ELR (cell line): ENCODE results near the gene CCL27.
A peak's percentile ranks its signal among the peaks of the same experiment; 100 is the strongest.

ENCODE experiments used
- DNase-seq: peaks from one replicate; pipeline ENCODE4 v3.0.0-alpha.2; 2015; ENCODE audit warnings: low read depth

The CCL27 gene, protein sequence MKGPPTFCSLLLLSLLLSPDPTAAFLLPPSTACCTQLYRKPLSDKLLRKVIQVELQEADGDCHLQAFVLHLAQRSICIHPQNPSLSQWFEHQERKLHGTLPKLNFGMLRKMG

DNA sequence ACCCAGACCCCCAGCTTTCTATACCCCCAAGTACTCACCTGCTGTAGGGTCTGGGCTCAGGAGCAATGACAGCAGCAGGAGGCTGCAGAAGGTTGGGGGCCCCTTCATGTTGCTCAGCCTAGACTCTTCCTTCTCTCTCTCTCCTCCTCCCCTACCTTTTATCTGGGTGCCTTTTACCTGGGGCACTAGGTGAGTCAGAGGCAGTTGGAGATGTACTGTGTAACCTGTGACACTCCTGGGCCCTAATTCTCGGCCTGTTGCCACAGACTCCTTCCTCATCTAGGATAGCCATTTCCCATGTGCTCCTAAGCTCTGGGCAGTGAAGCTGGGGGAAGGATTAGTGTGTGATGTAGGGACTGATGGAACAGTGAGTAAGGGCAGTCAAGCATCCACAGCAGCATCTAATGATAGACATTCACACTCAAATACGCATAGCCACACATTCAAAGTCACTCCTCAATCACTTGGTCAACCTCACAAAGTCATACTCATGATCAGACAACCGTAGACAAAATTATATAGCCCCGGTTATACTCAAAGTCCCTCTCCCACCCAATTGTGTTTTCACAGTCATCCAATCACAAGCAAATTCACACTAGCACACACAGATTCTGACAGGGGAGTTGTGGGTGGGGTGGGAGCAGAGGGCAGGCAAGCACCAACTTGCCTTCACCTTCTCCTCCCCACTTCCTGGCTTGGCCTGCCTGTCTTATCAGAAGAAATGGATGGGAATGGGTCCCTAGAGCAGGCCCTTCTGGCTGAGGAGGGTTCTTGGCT is at the start of gene CCL27:
Gene CCL27 (minus strand): TSS at position 132 of the 777 bp plus-strand sequence. CDS start 24 bp downstream, at position 108.
- no peak for DNase-seq

DNA sequence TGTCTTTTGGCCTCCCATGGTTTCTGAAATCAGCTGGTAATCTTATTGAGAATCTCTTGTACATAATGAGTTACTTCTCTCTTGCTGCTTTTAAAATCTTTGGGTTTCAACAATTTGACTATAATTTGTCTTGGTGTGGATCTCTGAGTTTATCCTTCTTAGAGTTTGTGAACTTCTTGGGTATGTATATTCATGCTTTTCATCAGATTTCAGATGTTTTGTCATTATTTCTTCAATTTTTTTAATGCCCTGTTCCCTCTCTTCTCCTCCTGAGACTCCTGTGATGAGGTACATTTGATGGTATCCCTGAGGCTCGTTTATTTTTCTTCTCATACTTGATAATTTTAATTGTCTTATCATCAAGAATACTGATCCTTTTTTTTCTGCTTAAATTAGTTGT is 49.7 kb upstream of the CCL27 start:
- no peak for DNase-seq

DNA sequence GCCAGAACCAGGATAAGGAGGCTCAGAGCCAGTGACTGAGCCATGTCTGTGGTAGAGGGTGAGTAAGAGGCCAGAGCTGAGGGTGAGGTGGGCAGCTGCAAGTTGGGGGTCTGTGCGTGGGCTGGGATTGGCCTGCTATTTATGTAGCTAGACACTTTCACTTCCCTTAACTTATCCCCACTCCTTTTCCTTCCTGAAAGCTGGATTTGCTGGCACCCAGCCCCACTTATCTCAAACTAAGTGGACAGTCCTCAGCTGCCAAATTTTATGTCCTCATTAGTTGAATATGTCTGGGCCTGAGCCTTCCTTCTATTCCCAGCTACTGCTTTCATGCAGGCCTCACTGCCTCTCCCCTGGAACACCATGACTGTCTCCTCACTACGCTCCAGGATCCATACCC is 47.6 kb upstream of the CCL27 start, which contains the start of gene CCL21:
Gene CCL21 (minus strand): TSS at position 114 of the 400 bp plus-strand sequence. CDS start 70 bp downstream, at position 44.
- no peak for DNase-seq

DNA sequence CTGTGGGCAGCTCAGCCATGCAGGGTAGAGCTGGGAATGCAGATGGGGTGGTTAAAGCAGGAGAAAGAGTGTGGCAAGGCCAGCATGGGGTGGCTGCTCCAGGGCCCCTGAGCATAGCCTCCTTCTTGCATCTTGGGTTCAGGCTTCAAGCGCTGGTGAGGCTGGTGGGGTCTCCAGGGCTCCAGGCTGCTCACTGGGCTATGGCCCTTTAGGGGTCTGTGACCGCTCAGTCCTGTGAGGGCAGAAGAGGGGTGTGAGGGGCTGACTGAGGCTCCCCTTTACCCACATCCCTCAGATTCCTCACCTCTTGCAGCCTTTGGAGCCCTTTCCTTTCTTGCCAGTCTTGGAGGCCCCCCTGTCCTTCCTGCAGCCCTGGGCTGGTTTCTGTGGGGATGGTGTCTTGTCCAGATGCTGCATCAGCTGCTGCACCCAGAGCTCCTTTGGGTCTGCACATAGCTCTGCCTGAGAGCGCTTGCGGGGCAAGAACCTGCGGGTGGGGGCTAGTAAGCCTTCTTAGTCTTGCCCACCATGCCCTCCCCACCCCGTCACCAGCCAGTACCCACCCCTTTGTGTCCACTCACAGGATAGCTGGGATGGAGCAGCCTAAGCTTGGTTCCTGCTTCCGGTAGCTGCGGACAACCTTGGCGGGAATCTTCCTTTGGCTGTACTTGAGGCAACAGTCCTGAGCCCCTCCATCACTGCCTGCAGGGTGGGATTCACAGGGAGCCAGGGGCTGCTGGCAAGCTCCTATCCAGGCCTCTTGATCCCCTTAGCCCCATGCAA is 46.9 kb upstream of the CCL27 start:
- no peak for DNase-seq

DNA sequence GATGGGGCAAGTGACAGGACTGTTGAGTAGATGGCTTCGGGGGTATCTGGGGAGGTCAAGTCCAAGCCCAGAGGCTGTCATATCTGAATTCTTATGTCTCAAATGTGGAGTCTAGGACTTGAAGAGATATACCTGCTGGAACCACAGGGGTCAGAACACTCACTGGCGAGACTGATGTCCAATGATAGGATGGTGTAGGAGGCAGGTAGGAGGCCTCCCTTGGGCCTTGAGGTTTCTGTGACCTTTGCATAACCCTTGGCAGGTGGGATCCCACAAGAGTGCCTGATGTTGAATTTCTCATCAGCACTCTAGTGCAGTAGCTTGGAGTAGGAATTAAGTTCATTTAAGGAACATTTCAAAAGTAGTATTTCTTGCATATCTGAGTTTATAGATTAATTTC is 44.7 kb upstream of the CCL27 start:
- DNase-seq: no peak

DNA sequence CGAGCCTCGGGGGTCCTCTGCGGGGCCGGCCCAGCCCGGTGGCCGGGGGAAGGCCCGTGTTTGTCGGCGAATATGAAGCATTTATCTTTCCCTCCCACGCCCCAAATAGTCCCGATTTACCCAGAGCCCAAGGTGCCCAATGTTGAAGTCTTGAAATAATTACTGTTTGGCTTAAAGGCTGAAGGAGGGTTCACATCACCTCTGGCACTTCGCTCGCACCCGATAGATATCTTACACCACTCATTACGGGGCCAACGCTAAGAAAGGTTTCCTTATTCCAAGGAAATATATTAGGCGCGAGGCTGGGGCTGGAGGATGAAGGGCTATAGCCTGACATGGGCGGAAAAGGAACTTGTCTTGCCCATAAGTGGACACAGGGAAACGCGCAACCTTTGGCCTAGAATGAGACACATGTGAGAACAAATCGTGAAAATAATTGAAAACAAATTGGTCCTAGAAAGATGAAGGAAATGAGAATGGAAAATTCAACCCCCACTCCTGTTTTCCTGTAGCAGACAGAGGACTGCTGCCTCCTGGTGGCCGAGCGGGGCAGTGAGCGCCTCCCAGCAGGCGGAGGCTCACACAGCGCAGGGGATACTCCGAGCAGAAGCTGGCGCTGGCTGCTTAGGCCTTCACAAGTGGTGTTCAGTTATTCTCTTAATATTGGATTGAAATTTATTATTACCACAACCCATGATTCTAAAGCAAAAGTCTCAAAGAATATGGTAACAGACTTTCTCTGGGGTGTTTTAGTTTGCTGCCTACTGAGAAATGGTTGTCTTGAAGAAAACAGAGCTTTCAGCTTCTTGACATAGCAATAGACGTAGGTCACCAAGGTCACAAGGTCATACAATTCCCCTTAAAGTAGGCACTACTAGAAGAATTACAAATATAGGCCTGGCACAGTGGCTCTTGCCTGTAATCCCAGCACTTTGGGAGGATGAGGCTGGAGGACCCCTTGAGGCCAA is 39.6 kb upstream of the CCL27 start:
- peak; percentile 79 for DNase-seq

DNA sequence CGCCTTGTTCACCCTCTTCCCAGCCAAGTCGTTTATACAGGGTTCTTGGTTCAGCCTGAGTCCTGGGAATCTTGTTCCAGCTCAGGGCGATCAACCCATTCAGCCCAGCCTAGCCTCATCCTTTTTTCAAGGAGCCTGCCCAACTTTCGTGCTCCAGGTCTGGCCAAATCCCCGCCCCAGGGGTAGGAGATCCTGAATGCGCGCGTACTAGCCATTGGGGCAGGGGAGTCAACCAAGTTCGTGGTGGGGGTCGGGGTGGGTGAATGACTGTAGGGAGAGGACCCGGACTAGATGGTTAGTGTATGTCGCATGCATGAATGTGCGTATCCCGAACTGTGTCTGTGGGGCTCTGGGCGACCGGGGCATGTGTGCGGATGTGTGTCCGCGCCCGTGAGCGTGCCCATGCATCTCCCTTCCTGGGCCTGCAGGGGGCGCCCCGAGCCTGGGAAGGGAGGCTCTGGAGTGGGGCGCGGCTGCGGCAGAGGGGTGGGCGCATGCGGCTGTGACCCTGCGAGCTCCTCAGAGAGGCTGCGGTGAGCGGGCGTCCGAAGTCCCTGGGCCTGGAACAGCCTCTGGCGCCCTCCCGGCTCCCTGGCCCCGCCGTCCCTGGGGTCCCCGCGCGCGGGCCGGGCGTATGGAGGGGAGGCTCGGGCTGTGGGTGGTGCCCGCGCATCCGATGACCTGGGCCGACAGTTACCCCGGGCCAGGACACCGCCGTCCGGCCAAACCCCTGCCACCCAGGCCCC is 38.7 kb upstream of the CCL27 start:
- peak; percentile 65 for DNase-seq

DNA sequence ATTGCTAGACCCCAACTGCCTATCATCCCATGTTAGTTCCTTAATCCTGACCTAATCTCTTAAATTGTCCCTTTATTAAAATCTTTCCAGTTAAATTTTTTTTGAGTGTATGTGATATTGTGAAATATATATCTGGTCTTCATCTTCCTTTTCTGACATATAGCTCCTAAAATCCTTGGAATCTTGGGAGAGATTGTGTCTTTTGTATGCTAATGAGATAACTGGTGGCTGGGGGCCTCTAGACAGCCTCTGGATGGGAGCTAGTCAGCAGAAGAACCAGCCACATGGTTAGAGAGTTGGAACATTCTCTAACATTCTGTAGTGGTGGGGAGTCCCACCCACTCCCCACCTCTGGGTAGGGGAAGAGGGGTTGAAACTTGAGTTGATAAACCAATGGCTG is 32.4 kb upstream of the CCL27 start:
- DNase-seq: no peak

DNA sequence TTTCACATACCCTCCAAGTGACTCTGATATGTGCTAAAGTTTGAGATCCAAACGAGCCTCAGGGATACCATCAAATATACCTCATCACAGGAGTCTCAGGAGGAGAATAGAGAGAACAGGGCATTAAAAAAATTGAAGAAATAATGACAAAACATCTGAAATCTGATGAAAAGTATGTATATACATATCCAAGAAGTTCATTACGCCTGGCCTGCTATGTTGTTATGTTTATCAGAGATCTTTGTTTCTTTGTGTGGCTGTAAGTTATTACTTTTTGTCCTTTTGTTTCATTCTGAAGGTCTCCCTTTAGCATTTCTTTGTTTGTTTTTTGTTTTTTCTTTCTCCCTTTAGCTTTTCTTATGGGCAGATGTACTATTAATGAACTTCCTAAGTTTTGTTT is 31.1 kb upstream of the CCL27 start:
- DNase-seq: no peak

DNA sequence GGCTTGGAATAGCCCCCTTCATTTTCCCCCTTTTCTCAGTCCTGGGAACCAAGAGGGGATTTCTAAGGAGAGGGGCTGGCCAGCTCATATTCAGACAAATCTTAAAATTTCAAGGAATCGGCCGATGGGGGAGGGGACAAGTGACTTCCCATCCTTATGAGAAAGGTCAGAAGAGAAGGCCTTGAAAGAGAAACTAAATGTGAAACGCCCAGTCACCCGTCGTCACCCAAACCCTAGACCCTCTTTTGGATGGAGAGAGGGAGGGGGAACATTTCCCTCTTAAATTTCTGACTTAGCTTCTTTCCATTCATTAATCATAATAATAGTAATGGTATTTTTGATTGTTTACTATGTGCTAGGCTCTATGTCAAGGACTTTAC is 29.5 kb upstream of the CCL27 start:
- no peak for DNase-seq

DNA sequence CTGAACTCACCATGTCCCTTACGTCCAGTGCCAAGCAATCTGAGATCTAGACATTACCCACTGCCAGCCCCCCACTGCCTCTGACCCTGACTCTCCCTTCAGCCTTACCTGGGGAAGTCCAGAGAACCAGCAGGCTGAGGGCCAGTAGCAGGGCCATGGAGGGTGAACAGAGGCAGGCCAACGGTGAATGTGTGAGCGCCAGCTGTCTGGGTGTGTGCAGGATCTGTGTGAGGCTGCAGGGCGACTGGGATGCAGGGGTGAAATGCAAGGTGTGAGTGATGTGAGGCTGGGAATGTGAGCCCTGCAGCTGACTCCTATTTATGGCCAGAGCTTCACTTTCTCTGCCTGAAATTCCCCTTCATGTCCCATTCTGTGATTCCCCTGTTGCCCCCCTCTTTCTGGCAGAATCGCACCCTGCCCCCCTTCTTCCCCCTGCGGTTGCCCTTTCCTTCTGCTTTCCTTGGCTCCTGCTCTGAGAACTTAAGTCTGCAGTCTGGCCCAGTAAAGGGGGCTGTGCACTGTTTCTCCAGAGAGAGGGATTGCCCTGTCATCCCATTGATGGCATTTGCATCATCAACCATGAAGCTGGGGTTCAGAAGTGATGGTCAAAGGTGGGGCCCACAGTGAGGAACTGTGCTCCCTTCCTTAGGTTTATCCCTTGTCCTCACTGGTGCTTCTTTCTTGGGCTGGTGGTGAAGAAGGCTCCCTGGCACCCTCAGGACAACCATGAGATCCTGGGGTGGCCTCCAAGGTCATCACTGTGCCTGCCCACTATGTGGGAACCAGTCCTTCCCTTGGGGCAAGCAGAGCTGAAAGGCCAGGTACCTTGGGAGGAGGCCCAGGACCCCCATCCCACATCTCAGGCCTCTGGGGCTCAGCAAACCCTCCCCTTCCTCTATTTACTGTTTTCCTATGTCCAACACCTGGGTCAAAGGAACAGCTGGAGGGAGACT is 28.8 kb upstream of the CCL27 start, which contains the start of gene CCL19:
Gene CCL19 (minus strand): TSS at position 294 of the 953 bp plus-strand sequence. CDS start 137 bp downstream, at position 157.
- DNase-seq: no peak

DNA sequence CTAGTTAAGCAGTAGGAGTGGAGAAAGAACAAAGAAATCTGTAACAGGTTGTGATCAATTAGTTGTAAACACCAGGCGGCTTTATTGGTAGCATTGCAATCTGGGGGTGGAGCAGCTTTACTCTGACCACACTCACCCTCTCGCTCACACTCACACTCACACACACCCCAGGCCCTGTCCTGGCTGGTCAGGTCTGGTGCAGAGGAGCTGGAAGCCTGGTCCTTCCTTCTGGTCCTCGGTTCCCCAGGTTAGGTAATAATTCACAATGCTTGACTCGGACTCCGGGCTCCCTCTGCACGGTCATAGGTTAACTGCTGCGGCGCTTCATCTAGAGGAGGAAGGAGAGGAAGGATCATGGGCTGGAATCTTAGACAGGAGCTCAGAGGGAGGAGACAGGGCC is 27.1 kb upstream of the CCL27 start:
- no peak for DNase-seq

DNA sequence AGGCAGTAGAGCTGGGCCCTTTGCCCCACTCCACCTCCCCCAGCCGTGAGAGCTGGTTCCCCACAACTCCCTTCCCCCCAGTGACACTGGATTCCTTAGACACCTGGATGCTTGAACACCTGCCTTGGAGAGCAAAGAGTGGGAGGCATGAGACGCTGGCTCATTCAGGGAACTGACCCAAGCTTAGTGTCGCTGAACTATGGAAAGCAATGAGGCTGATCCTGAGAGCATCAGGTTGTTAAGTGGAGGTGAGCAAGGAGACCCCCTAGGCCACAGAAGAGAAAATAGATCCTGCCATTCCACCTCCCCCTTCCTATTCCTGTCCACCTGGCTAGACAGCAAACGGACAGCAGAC is 26.6 kb upstream of the CCL27 start:
- no peak for DNase-seq

DNA sequence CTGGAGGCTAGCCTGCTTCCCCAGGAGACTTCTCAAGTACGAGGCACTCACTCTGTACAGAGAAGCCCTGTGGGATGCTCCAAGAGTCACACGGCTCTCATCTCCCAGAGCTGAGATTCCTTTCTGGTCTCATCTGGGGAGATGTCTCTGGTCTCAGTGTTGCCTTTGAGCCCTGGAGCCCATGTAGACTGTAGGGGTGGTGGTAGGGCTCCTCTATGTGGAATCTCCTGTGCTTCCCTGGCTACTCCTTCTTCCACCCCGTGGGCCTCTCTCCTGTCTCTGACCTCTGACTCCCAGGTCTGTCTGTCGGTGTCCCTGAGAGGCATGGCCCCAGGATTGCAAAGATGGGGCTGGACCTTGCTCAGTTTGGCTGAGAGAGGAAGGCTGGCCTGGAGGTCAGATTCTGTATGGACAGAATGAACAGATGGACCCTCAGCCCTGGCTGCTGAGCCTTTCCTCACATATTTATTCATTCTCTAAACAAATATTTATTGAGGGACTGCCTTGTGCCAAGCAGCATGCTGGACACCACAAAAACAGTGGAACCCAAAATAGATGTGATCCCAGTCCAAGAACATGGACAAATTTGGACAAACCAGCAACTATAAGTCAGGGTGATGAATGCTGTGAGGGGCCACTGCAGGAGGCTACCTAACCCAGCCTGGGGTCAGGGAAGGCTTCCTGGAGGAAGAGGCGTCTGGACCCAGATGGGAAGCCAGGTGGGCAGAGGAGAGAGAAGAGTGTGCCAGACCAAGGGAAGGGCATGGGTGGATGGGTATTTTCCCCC is 26.1 kb upstream of the CCL27 start:
- no peak for DNase-seq

DNA sequence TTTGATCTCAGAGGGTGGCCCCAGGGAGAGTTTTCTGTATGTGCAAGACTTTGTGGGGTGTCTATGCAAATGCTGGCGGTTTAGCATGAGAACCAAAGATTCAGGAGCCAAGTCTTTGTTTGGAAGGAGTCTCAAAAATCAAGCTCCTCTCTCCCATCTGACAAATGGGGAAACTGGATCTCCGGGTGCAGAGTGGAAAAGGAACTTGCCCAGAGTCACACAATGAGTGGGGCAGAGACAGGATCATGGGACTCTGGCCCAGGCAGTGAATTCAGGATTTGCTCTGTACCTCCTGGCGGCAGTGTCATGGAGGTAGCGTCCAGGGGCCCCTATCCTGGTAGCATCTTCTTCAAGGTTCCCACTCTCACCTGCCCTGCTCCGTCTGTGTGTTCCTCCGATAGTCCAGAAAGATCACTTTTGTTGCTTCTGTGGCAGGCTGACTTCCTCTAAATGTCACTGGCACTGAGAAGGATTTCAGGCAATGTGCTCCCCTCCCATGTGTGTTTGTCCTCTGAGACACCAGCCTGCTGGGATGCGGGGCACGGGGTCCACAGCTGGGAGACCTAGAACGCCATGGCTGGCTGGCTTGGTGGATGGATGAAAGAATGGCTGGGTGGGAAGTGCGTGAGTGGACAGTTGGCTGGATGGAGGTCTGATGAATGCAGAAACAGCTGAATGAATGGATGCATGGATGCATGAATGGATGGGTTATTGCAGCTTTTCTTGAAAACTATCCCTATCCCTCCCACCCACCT is 25.0 kb upstream of the CCL27 start:
- no peak for DNase-seq

DNA sequence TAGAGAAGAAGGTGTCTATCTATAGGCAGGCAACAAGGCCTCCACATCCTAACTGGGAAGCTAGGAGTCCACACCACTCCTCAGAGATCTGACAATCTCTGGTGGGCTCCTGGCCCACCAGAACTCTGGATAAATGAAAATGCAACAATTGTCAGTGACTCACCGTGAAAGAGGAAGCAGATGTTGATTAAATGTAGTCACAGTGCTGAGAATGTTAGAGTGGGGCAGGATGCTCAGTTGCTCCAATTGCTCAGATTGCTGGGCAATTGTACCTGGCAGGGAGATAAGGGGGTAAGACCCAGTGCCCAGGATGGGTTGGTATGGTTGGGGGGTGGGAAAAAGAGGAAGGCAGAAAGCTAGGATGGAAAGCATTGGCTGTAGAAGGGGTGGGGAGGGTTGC is 24.3 kb upstream of the CCL27 start:
- peak; percentile 6 for DNase-seq

DNA sequence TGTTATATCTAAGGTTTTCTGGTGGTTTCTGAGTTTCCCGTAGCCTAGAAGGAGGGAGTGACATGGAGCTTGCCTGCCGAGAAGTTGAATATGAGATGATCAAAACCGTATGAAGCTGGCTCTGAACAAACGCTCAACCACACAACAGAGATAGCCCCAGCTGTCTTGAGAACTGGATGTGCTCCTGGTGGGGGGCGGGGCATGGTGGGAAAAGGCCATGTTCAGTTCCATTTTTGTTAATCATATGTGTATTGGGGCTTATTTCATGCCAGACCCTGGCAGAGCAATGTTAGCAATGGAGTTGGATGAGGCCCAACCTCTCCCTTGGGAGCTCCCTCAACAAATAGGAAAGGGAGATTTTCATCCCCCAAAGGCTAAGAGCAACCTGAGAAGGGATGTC is 23.8 kb upstream of the CCL27 start:
- no peak for DNase-seq

DNA sequence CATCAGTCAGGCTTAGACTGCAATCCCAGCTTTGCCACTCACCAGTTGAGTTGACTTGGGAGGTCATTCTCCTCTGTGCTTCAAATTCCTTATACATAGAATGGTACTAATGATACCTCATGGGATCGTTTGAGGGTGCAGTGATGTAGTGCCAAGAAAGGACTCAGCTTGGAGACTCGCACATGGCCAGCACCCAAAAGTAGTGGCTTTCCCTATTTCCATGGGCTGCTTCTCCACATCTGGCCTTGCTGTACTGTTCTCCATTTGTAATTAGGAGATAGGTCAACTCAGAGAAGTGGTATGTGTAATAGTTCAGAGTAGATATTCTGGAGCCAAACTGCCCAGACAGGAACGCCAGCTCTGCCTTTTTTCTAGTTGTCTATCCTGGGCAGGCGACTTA is 23.1 kb upstream of the CCL27 start:
- no peak for DNase-seq
